Lung (tissue), 12 donors: ENCODE data around the gene NINL. TPM values are rescaled to one million over a fixed set of nuclear protein-coding genes. Genes with fewer than 3 reads are reported as not detected.

Experiments
- ATAC-seq: fragments of 200-7000 bp; cut with Tn5 transposase; one replicate; pipeline ENCODE4 v1.9.1; 2020; ENCODE audit warnings: moderate number of reproducible peaks; ENCODE audit not compliant: insufficient read depth, low FRiP score
- DNase-seq, 3 donors: peaks; one replicate each; pipeline ENCODE4 v3.0.0-alpha.2; 2013 to 2017
- H3K27ac ChIP-seq, 2 donors: one replicate each; pipeline ENCODE4 v1.5.1; 2013; ENCODE audit warnings: mild to moderate bottlenecking in 2 of 2, moderate library complexity in 2 of 2, control low read depth in 1 of 2, inconsistent platforms in 1 of 2, low read depth in 1 of 2, low read length in 1 of 2
- H3K27me3 ChIP-seq, 3 donors: one replicate each; pipeline ENCODE4 v1.5.1; 2013; ENCODE audit warnings: low read length in 2 of 3; ENCODE audit not compliant: control insufficient read depth in 3 of 3, insufficient read depth in 3 of 3
- H3K36me3 ChIP-seq, 4 donors: one replicate each; pipeline ENCODE4 v1.5.1; 2013; ENCODE audit warnings: low read length in 4 of 4, mild to moderate bottlenecking in 1 of 4, moderate library complexity in 1 of 4; ENCODE audit not compliant: control insufficient read depth in 4 of 4, insufficient read depth in 4 of 4
- H3K4me1 ChIP-seq, 5 donors: one replicate each; pipeline ENCODE4 v1.5.1; 2013; ENCODE audit warnings: low read length in 5 of 5, mild to moderate bottlenecking in 2 of 5, moderate library complexity in 1 of 5; ENCODE audit not compliant: control insufficient read depth in 5 of 5, insufficient read depth in 5 of 5
- H3K4me3 ChIP-seq: one replicate; pipeline ENCODE4 v1.5.1; 2013; ENCODE audit warnings: mild to moderate bottlenecking, control low read depth, moderate library complexity
- H3K9ac ChIP-seq, 2 donors: one replicate each; pipeline ENCODE4 v1.5.1; 2013; ENCODE audit warnings: low read length in 2 of 2, control low read depth in 1 of 2; ENCODE audit not compliant: insufficient read depth in 1 of 2
- H3K9me3 ChIP-seq, 4 donors: one replicate each; pipeline ENCODE4 v1.5.1; 2013; ENCODE audit warnings: low read length in 3 of 4, mild to moderate bottlenecking in 1 of 4, moderate library complexity in 1 of 4; ENCODE audit not compliant: control insufficient read depth in 4 of 4, insufficient read depth in 3 of 4
- CTCF ChIP-seq: IDR thresholded peaks from 2 replicates; pipeline ENCODE4 v1.5.1; 2012; ENCODE audit warnings: mild to moderate bottlenecking; ENCODE audit errors: control extremely low read depth, extremely low read depth
- WGBS, 2 donors: extraction: QIAGEN DNeasy Blood & Tissue Kit; methylation state at CpG; one replicate each; pipeline ENCODE4 v1.1.7; 2013; 5-methylcytosine and 5-hydroxymethylcytosine counted together
- polyA plus RNA-seq, 2 donors: library from polyadenylated mRNA; stranded (reverse); fragments of 200-250 nt; gene quantifications; one replicate each; pipeline ENCODE4 v1.2.1, GENCODE V29; 2013
- total RNA-seq, 2 donors: library from RNA; depleted of rRNA in 1 of 2; stranded (reverse); fragments of >200 nt in 1 of 2; gene quantifications; one replicate each; pipeline ENCODE4 v1.2.1, GENCODE V29; 2014 to 2021
- donor health status: control.
- donor health status: control.
- donor health status: Bipolar disorder and iron deficiency.
- donor health status: healthy.
- donor health status: DM: yes; HTN: yes; CAD: no.

Gene NINL
- total and polyA plus RNA-seq, 4 donors: 4.5 to 25.9 (median 12.0) TPM

- no peak overlapping the region for H3K4me3 ChIP-seq
- no peaks in the 10 kb centered on the region for H3K9me3 ChIP-seq
- peaks cover 0 to 3% (median 0%) of the 10 kb centered on the region in 4 donors for H3K36me3 ChIP-seq
- no peak for TF ChIP-seq CTCF
- peaks cover 0 to 9% (median 6%) of the 10 kb centered on the region in 5 donors for H3K4me1 ChIP-seq
- WGBS, 2 donors: 94 to 96% methylated on average over 6 of the region's 6 CpGs
- DNase-seq (no peak), ATAC-seq (no peak)
- H3K9ac ChIP-seq: no peak overlapping the region
- H3K27me3 ChIP-seq: no peaks in the 10 kb centered on the region
- H3K27ac ChIP-seq: no peak overlapping the region
These were observed 36.7 kb upstream of the NINL start for GRCh38 chr20:25622049-25622448.

- peaks cover 0 to 13% (median 0%) of the 10 kb centered on the region in 4 donors for H3K36me3 ChIP-seq
- no peak overlapping the region for H3K27ac ChIP-seq
- ATAC-seq: no peak
- DNase-seq: no peak
- 72 to 74% methylated on average over 3 of the region's 3 CpGs for WGBS, 2 donors
- no peak overlapping the region for H3K9ac ChIP-seq
- TF ChIP-seq CTCF: no peak
- H3K4me3 ChIP-seq: no peak overlapping the region
- H3K9me3 ChIP-seq: no peaks in the 10 kb centered on the region
- peaks cover 0 to 8% (median 6%) of the 10 kb centered on the region in 5 donors for H3K4me1 ChIP-seq
- no peaks in the 10 kb centered on the region for H3K27me3 ChIP-seq
These were observed 34.2 kb upstream of the NINL start for GRCh38 chr20:25619514-25619913.

- 86 to 88% methylated on average over 3 of the region's 3 CpGs for WGBS, 2 donors
- Histone ChIP-seq H3K27ac (no peak overlapping the region), H3K4me3 (no peak overlapping the region), H3K9me3 (peaks cover 0 to 2% (median 0%) of the 10 kb centered on the region in 4 donors), H3K9ac (no peak overlapping the region), H3K27me3 (no peaks in the 10 kb centered on the region), H3K4me1 (no peaks in the 10 kb centered on the region), H3K36me3 (peaks cover 0 to 6% (median under 1%) of the 10 kb centered on the region in 4 donors)
- DNase-seq (no peak), ATAC-seq (no peak)
- TF ChIP-seq CTCF: no peak
These were observed 23.4 kb upstream of the NINL start for GRCh38 chr20:25608774-25609173.

GRCh38 chr20:25606094-25606695 is 20.9 kb upstream of the NINL start:
- Histone ChIP-seq H3K9me3 (no peaks in the 10 kb centered on the region), H3K4me3 (no peak overlapping the region), H3K9ac (no peak overlapping the region), H3K27ac (no peak overlapping the region), H3K36me3 (no peaks in the 10 kb centered on the region), H3K4me1 (no peaks in the 10 kb centered on the region), H3K27me3 (no peaks in the 10 kb centered on the region)
- TF ChIP-seq CTCF: no peak
- DNase-seq (no peak), ATAC-seq (no peak)
- 51 to 67% methylated on average over 1 of the region's 1 CpG for WGBS, 2 donors
